ENCODE results near the gene KCNIP4. TPM values are rescaled to one million over a fixed set of nuclear protein-coding genes. Genes with fewer than 3 reads are reported as not detected.

Gene KCNIP4
- total and polyA plus RNA-seq, 7 donors = 0.03 TPM; not detected in 6

DNA sequence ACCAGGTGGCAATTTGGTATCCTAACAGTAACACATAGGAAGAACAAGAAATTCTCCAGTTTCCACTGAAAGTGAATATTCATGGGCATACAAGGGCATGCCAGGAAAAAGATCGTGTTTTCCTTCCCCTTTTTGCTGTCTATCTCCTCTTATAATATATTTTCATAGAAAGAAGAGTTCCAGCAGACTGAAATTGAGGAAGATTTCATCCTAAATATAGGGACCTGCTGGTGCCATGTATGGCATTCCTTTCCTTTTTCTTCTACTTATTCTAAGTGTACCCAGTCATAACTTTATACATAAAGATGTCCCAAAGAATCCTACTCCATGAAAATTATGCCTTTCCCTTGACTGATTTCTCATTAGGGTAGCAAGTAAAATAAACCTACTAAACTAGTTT lies 40.8 kb upstream of the KCNIP4 start:
- TF ChIP-seq CTCF (IDR thresholded peaks at IDR 0.05) = no peak
- intact Hi-C loops (cut with DNase I) = no loop called here
- H3K36me3 ChIP-seq (ENCODE audit: insufficient read depth in 1 of 2, low read depth in 1 of 2) = no peaks in the 10 kb centered on the region
- no peak for ATAC-seq
- no peak for DNase-seq
- H3K9me3 ChIP-seq = no peaks in the 10 kb centered on the region
- H3K4me1 ChIP-seq = no peaks in the 10 kb centered on the region
- 50 to 52% (median 52%) methylated on average over 1 of the region's 1 CpG for WGBS, 3 donors
- H3K27me3 ChIP-seq (ENCODE audit: insufficient read depth in 3 of 3, low read length in 2 of 3) = no peaks in the 10 kb centered on the region
- no peak overlapping the region for H3K4me3 ChIP-seq
- no peak overlapping the region for H3K27ac ChIP-seq

DNA sequence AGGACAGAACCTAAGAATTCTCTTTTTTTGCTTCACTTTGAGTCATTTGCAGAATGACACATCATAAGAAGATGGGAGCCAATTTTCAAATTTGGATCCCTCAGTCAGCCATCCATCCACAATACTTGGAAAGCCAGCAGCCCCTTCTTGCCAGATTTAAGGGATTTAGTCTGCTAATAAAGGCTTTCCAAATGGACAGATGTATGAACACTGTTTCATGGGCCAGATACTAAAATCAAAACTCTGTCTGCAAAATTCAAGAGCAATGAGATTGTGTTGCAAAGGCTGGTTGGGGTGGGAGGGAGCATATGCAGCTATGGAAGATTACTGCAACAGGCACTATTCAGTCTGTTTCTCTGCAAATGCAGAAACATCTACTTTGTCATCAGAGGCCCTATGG lies 37.7 kb upstream of the KCNIP4 start:
- Histone ChIP-seq H3K4me1 (no peaks in the 10 kb centered on the region), H3K4me3 (no peak overlapping the region), H3K9me3 (no peaks in the 10 kb centered on the region), H3K27ac (no peak overlapping the region), H3K36me3 (ENCODE audit: insufficient read depth in 1 of 2, low read depth in 1 of 2) (no peaks in the 10 kb centered on the region), H3K27me3 (ENCODE audit: insufficient read depth in 3 of 3, low read length in 2 of 3) (no peaks in the 10 kb centered on the region)
- no peak for ATAC-seq
- no peak for DNase-seq
- intact Hi-C loops (cut with DNase I) = no loop called here
- TF ChIP-seq CTCF (IDR thresholded peaks at IDR 0.05) = no peak

- Histone ChIP-seq H3K27me3 (ENCODE audit: insufficient read depth in 3 of 3, low read length in 2 of 3) (no peaks in the 10 kb centered on the region), H3K36me3 (ENCODE audit: insufficient read depth in 1 of 2, low read depth in 1 of 2) (no peaks in the 10 kb centered on the region), H3K27ac (no peak overlapping the region), H3K4me3 (no peak overlapping the region), H3K4me1 (no peaks in the 10 kb centered on the region), H3K9me3 (no peaks in the 10 kb centered on the region)
- DNase-seq (no peak), ATAC-seq (no peak)
- WGBS, 3 donors = 62 to 70% (median 68%) methylated on average over 1 of the region's 1 CpG
- intact Hi-C loops (cut with DNase I) = no loop called here
- TF ChIP-seq CTCF (IDR thresholded peaks at IDR 0.05) = no peak
These were observed 33.5 kb upstream of the KCNIP4 start for GRCh38 chr4:21982087-21982486.

DNA sequence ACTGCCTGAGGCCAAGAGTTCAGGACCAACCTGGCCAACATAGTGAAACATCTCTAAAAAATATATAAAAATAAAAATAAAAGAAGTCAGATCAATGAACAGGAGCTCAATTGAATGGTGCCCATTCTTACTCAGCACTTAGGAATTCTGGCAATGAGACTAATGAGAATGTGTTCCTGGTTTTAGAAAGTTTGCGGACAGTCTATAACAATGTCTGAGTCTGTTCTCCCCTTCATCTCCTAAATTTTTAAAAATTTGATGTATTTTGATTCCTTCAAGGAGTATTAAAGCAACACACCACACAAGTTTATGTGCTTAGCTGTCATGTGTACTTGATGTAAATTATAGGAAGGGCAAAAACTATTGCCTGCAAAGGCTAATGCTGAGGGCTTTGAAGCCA lies 30.6 kb upstream of the KCNIP4 start:
- WGBS, 3 donors = 69 to 95% (median 78%) methylated on average over 1 of the region's 1 CpG
- intact Hi-C loops (cut with DNase I) = no loop called here
- ATAC-seq = no peak

More for the DNA sequence above, 30.6 kb upstream of the KCNIP4 start:
- TF ChIP-seq CTCF (IDR thresholded peaks at IDR 0.05) = no peak
- no peak overlapping the region for H3K27ac ChIP-seq
- no peaks in the 10 kb centered on the region for H3K9me3 ChIP-seq
- no peaks in the 10 kb centered on the region for H3K27me3 ChIP-seq (ENCODE audit: insufficient read depth in 3 of 3, low read length in 2 of 3)
- no peaks in the 10 kb centered on the region for H3K4me1 ChIP-seq
- DNase-seq = no peak
- no peaks in the 10 kb centered on the region for H3K36me3 ChIP-seq (ENCODE audit: insufficient read depth in 1 of 2, low read depth in 1 of 2)
- H3K4me3 ChIP-seq = no peak overlapping the region

Data from psoas muscle (tissue), 8 donors.